GM21515 (cell line): Measurements from ENCODE around the gene DNAJC13.
"Not testable (repeated sequence)": the region's sequence is repeated elsewhere in the genome, so short reads cannot be mapped to it uniquely, and the experiment has no call there.

Experiments used
- ATAC-seq: cut with Tn5 transposase; IDR thresholded peaks from one replicate; pipeline ENCODE4 v1.9.1; 2021; ENCODE audit not compliant: unreplicated experiment

Gene DNAJC13, protein sequence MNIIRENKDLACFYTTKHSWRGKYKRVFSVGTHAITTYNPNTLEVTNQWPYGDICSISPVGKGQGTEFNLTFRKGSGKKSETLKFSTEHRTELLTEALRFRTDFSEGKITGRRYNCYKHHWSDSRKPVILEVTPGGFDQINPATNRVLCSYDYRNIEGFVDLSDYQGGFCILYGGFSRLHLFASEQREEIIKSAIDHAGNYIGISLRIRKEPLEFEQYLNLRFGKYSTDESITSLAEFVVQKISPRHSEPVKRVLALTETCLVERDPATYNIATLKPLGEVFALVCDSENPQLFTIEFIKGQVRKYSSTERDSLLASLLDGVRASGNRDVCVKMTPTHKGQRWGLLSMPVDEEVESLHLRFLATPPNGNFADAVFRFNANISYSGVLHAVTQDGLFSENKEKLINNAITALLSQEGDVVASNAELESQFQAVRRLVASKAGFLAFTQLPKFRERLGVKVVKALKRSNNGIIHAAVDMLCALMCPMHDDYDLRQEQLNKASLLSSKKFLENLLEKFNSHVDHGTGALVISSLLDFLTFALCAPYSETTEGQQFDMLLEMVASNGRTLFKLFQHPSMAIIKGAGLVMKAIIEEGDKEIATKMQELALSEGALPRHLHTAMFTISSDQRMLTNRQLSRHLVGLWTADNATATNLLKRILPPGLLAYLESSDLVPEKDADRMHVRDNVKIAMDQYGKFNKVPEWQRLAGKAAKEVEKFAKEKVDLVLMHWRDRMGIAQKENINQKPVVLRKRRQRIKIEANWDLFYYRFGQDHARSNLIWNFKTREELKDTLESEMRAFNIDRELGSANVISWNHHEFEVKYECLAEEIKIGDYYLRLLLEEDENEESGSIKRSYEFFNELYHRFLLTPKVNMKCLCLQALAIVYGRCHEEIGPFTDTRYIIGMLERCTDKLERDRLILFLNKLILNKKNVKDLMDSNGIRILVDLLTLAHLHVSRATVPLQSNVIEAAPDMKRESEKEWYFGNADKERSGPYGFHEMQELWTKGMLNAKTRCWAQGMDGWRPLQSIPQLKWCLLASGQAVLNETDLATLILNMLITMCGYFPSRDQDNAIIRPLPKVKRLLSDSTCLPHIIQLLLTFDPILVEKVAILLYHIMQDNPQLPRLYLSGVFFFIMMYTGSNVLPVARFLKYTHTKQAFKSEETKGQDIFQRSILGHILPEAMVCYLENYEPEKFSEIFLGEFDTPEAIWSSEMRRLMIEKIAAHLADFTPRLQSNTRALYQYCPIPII (N-terminal part only)

DNA sequence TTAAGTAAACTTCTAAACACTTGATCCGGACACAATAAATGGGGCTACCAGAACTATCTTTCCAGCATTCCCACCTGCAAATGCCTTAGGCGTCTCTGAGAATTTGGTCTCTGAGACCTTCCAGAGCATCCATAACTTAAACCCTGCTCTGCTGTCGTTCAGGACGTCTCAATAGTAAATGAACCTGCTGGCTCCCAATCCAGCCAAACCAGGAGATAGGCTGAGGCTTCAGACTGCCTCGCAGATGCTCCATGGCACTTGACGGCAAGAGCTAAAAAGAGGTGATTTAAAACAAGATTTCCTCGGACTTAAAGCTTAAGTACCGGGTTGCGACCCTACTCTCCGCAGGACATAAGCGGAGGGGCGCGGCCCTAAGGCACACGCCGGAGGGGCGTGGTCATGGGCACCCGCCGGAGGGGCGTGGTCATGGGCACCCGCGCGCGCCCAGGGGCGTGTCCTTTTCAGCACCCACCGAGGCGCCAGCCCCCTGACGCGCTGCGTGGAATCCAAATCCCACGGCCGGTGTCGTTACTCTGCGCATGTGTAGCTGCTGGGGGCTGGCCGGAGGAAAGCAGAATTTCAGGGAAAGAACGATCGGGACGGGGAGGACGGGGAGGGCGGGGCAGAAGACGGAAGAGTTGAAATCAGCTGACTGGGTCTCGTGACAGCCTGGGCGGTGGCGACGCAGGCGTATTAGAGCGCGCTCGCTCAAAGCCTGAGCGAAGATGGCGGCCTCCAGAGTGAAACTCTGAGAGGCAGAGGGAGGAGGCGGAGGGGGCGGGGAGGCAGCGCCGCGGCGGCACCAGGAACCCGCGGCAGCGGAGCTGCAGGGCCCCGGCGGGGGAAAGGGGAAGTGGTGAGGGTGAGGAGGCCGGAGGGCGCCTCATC is at the start of gene DNAJC13:
DNAJC13 (plus strand) TSS at position 696 of the 888 bp plus-strand sequence. CDS start 17,049 bp downstream, outside the sequence.
- ATAC-seq, result peak; percentile 91

DNA sequence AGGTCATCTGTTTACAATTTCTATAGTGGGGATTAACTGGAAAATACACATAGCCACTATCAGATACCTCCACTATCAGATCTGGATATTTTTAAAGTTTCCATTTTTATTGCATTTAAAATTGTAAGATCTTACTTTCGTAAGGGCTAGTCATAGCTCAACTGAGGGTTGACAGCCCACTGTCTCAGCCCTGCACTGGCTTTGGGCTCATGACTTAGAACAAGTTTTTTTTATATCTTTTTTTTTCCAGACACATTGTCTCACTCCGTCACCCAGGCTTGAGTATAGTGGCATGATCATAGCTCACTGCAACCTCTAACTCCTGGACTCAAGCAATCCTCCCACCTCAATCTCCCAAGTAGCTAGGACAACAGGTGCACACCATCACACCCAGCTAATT is 48.8 kb upstream of the DNAJC13 start:
- ATAC-seq, result no peak

DNA sequence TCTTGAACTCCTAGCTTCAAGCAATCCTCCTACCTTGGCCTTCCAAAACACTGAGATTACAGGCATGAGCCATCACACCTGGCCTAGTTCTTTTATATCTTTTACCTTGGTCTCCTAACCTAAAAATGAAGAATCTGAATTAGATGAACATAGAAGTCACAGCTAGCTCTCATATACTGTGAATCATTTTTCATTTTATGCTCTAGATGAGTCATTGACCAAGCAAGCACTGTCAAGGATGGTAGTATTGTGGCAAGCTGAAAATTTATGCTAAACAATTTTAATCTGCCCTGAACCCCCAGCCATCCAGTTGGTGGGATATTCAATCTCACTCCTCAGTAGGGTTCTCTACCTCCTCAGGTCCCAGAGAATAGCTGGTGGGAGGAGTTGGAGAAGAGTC is 48.3 kb upstream of the DNAJC13 start:
- no peak for ATAC-seq

DNA sequence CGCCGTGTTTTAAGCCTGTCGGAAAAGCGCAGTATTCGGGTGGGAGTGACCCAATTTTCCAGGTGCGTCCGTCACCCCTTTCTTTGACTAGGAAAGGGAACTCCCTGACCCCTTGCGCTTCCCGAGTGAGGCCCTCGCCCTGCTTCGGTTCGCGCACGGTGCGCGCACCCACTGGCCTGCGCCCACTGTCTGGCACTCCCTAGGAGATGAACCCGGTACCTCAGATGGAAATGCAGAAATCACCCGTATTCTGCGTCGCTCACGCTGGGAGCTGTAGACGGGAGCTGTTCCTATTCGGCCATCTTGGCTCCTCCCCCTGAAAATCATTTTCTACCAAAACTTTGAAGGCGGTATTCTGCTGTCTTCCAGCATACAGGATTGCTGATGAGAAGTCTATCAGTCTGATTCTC is 40.4 kb upstream of the DNAJC13 start:
- ATAC-seq, result not testable (repeated sequence)

DNA sequence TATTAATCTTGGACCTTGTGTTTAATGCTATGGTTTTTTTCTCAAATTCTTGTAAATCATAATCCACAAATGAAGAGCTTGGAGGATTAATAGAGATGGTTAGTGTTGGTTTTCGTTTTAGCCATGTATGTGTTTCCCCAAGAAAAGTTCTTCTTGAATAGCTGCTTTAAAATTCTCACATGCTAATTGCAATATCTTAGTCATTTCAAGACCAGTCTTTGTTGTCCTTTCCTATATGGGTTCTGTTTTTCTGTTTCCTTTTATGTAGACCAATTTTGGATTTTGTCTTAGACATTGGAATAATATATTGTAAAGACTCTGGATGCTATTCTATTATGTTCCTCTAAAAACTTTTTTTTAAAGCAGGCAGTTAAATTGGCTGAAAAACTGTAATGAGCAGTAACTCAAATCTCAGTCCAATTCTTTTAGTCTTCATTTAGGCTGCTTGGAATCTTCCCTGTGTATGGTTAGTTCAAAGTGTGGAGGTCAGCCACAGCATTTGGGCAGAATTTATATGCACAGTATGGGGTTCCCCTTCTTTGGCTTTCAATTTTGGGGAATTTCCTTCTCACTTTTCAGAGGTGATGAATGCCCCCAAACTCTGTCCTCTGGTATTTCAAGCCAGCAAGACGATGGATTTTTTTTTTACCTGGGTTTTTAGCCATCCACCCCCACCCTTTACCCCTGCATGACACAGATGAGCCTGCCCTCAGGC is 39.1 kb upstream of the DNAJC13 start:
- peak; percentile 55 for ATAC-seq

DNA sequence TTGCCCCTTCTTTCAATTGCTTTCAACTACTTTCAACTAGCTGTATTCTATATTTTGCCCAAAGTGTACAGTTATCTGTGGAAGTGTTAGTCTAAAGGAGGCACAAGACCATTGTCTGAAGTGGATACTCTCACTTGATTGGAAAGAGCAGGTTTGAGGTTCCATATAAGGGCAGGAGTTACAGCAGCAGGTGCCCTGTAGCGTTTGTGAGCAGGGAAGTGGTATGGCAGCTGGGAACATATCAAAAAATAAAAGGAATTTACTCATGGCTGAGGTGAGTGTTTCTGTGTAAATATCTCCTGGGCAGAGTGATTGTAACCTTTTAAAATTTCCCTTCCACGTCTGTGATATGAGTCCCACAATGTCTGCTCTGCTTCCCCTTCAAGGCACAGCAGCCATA is 38.5 kb upstream of the DNAJC13 start:
- ATAC-seq, result no peak

DNA sequence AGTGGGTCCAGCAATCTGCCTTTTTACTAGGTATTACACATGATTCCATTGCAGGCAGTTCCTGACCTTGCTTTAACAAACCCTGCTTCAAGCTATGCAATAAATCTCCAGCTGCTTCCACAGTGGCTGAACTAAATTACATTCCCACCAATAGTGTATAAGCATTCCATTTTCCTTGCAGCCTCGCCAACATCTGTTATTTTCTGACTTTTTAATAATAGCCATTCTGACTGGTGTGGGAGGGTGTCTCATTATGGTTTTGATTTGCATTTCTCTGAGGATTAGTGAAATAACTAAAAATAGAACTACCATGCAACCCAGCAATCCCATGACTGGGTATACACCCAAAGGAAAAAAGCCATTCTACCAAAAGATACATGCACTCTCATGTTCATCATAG is 36.4 kb upstream of the DNAJC13 start:
- ATAC-seq, result no peak

DNA sequence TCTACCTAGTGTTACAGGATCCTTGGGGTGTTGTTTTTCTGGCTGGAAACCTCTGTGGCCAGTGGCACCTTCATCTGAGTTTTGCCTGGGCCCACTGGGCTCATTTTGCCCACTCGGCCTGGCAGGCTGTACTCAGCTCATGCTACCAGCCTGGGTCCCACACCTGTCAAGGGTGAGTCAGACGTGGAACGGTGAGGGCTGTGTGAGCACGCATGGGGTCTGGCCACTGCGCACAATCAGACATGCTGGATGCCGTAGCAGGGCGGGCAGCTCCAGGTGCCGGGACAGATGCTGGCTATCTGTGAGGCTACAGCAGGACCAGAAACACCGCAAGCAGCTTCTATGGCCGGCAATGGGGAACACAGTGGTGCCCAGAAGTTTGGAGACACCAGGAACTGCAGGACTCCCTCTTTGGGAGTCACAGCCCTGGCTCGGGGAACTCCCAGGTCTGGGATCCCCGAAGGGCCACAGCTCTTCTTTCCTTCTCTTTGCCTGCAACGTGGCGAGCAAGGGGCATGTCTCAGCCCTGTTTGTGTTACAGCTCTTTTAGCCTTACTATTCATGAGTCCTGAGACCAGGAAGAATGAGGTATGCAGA is 35.9 kb upstream of the DNAJC13 start:
- no peak for ATAC-seq

DNA sequence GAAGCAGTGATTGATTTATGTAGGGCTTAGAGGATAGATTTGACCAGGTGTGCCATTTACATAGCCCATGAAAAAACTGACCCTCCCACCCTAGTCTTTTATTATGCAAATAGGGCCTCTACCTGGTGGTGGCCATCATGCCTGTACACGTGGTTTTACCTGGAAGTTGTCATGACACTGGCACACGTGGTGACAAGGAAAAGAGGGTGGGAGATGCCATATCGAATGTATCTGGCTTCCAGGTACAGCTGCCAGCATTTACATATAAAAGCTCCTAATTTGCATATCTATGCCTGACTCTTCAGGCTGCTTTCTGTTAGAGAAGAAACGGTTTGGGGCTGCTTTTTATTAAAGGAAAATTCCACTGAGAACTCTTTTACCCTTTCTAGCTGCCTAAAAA is 35.0 kb upstream of the DNAJC13 start:
- no peak for ATAC-seq

DNA sequence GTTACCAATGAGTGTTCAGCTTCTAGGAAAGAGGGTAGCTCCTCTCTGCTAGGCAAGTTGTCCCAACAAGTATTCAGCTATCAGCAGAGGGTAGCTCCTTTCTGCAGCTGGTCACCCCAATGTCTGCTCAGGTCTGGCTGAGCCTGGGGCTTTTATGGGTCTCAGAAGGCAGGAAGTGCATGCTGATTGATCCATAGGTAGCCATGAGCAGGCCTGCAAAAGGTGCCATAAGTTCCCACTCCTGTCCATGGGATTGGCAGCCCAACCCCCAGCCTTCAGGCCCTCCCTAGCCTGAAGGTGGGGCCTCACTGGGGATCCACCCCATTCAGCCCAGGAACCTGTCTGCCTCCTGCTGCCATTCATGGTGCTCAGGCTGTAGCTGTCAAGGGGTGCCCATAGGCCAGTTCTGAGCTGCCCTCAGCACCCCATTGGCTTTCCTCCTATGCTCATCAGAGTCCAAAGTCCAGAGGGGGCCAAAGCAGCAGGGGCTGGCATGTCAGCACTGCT is 34.6 kb upstream of the DNAJC13 start:
- no peak for ATAC-seq

DNA sequence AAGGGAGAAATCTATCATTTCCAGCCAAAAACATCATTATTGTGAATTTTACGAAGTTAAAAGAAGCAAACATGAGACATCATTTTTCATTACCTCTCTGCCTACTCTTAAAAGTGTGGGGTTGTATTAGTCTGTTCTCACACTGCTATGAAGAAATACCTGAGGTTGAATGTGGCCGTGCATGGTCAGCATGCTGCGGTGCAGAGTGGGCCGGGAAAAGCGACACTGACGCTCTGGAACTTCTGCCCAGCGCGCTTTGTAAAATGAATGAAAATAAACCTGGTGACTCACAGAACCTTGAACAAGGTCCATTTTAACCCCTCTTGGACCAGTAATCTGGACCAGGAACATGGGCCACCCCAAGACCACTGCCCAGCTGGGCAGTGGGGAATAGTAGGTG is 31.0 kb upstream of the DNAJC13 start:
- no peak for ATAC-seq

DNA sequence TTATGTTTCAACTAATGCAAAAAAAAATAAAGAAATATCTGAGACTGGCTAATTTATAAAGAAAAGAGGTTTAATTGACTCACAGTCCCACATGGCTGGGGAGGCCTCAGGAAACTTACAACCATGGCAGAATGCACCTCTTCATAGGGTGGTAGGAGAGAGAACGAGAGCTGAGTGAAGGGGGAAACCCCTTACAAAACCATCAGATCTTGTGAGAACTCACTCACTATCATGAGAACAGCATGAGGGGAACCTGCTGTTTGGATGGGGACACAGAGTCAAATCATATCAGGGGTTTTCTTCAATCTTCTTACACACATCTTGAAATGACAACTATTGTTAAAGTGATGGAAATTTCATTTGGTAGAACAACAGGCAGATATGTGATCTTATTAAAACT is 24.6 kb upstream of the DNAJC13 start:
- not testable (repeated sequence) for ATAC-seq

DNA sequence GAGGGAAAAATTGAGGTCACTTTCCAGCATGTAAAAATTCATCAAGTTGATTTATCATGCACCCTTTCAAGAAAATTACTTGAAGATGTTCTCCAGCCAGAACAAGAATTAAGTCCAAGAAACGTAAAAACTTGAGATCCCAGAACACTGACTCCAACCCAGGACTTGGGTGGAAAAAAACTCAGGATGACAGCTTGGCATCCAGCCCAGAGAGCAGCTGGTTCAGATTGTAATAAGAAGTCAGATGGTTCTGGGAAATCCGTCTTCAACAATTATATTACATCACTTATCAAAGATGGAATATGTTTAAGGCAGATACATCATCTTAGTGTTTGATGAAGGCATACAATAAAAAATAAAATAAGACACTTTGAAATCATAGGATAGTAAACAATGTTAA is 23.0 kb upstream of the DNAJC13 start:
- no peak for ATAC-seq

DNA sequence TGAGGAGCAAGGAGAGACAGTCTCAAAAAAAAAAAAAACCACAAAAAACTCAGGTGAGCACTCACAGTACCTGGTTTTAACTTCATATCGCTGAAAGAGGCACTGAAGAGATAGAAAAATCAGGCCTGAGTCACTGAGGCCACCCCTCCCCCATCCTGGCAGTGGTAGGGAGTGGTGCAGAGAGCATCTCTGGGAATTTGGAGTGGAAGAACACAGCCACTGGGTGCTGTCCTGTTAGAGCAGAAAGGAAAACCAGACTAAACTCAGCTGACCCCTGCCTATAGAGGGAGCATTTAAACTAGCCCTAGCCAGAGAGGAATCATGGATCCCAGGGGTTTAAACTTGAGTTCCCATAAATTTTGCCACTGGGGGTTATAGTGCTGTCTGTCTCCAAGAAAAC is 22.2 kb upstream of the DNAJC13 start:
- ATAC-seq, result no peak

DNA sequence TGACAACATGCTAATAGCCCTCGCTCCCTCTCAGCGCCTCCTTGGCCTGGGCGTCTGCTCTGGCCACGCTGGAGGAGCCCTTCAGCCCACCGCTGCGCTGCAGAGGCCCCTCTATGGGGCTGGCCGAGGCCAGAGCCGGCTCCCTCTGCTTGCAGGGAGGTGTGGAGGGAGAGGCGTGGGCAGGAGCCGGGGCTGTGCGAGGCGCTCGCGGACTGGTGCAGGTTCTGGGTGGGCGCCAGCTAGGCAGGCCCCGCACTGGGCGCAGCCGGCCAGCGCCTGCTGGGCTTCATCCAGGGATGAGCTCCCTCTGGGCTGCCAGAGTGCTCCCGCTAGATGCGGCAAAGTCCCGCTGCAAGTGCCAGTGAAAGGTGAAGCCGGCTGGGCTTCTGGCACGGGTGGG is 21.0 kb upstream of the DNAJC13 start:
- no peak for ATAC-seq

DNA sequence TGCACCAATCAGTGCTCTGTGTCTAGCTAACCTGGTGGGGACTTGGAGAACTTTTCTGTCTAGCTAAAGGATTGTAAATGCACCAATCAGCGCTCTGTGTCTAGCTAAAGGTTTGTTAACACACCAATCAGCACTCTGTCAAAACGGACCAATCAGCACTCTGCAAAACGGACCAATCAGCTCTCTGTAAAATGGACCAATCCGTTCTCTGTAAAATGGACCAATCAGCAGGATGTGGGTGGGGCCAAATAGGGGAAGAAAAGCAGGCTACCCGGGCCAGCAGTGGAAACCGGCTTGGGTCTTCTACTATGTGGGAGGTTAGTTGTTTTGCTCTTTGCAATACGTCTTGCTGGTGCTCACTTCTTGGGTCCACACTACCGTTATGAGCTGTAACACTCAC is 20.5 kb upstream of the DNAJC13 start:
- ATAC-seq, result not testable (repeated sequence)

DNA sequence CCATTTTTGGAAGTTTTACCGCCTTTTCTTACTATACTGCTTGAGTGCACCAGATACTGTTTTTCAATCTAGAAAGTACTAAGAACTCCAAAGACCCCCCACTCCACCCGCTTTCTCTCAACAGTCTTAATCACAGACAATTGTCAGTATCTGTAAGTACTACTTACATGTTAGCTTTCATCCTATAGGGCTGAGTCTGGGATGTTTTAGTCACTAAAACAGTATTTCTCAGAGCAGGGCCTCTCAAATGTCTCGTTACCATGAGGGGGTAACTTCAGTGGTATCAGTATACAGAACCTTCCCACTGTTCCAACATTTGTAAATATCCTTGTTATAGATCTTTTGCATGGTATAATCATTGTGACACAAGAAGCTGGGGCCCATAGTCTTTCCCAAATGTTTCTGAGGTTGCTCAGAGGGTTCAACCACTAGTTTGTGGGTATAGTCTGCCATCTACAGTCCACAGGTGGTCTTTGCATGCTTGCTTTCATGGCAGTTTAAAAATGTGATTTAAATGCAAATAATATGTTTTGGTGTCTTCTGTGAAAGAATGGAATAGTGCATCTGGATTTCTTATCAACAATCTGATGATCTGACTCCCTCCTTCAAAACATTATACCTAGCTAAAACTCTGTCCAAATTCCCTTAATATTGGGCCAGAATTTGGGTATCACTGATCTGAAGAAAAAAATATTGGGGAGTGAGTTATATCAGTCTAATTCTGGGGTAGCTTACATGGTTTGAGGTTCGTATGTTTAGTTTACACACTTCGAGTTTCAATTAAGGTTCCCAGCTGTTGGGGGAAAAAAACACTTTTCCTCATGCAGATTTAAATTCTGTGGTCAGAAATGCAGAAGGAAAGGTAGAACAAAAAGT is 18.0 kb upstream of the DNAJC13 start:
- ATAC-seq, result no peak

DNA sequence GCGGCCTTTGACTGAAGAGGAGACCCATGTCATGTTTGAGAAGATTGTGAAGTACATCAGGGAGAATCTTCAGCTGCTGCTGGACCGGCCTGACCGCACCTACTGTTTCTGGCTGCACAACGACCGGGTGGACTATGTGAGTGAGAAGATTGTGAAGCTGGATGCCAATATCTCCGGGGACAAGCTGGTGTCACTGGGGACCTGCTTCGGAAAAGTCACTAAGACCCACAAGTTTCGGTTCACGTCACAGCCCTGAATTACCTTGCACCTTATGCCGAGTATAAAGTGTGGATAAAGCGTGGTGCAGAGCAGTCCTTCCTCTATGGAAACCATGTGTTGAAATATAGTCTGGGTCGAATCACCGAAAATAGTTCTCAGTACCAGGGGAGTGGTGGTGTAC is 16.0 kb upstream of the DNAJC13 start:
- no peak for ATAC-seq
